GM12872 (cell line): ENCODE measurements around the gene LCAT.

Experiments used
- TF ChIP-seq, protein P1 (sequence below): IDR thresholded peaks from 3 replicates; pipeline ENCODE4 v1.5.1; 2011; ENCODE audit warnings: low read depth, mild to moderate bottlenecking, low read length, moderate library complexity; ENCODE audit not compliant: insufficient read depth

LCAT gene

GRCh38 chr16:67966549-67967182, 22.7 kb upstream of the LCAT start:
- TF ChIP-seq, protein P1, sequence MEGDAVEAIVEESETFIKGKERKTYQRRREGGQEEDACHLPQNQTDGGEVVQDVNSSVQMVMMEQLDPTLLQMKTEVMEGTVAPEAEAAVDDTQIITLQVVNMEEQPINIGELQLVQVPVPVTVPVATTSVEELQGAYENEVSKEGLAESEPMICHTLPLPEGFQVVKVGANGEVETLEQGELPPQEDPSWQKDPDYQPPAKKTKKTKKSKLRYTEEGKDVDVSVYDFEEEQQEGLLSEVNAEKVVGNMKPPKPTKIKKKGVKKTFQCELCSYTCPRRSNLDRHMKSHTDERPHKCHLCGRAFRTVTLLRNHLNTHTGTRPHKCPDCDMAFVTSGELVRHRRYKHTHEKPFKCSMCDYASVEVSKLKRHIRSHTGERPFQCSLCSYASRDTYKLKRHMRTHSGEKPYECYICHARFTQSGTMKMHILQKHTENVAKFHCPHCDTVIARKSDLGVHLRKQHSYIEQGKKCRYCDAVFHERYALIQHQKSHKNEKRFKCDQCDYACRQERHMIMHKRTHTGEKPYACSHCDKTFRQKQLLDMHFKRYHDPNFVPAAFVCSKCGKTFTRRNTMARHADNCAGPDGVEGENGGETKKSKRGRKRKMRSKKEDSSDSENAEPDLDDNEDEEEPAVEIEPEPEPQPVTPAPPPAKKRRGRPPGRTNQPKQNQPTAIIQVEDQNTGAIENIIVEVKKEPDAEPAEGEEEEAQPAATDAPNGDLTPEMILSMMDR: no peak

GRCh38 chr16:67965668-67966548, 22.0 kb upstream of the LCAT start:
- TF ChIP-seq, protein P1: no peak

DNA sequence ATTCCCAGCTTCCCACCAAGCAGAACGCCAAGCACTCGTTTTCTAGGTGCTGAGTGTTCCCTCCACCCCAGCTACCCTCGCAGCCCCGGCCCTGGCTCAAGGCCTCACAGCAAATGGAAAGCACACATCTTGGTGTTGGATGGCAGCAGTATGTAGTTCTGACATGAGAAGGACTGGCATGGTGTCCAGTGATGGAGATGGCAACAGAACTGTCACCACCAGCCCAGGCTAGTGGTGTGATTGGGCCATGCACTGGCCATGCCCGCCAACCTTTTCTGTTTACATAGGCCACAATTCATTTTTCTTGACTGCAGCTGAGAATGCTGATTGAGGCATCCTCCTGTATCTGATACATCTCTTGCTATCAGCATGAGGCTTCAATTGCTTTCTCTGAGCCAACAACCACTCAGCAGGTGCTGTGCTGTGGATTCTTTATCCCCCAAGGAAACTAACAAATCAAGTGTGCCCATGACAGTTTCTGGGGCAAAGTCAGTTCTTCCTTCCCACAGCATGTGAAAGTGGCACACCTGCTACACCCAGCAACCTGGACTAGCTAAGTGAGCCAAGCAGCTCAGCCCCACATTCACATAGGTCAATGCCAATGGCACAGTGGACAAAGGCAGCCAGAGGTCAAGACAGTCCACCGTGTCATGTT, 20.7 kb upstream of the LCAT start:
- TF ChIP-seq, protein P1: no peak

- TF ChIP-seq, protein P1: no peak
Observed at GRCh38 chr16:67963662-67964321, 19.9 kb upstream of the LCAT start.

GRCh38 chr16:67963292-67963661, 19.4 kb upstream of the LCAT start:
- TF ChIP-seq, protein P1: no peak

- TF ChIP-seq, protein P1: no peak
Observed at GRCh38 chr16:67962135-67962534, 18.2 kb upstream of the LCAT start.

GRCh38 chr16:67961551-67961957, 17.6 kb upstream of the LCAT start:
- TF ChIP-seq, protein P1: no peak
